ENCODE measurements around the gene AGBL1.

Gene AGBL1

DNA sequence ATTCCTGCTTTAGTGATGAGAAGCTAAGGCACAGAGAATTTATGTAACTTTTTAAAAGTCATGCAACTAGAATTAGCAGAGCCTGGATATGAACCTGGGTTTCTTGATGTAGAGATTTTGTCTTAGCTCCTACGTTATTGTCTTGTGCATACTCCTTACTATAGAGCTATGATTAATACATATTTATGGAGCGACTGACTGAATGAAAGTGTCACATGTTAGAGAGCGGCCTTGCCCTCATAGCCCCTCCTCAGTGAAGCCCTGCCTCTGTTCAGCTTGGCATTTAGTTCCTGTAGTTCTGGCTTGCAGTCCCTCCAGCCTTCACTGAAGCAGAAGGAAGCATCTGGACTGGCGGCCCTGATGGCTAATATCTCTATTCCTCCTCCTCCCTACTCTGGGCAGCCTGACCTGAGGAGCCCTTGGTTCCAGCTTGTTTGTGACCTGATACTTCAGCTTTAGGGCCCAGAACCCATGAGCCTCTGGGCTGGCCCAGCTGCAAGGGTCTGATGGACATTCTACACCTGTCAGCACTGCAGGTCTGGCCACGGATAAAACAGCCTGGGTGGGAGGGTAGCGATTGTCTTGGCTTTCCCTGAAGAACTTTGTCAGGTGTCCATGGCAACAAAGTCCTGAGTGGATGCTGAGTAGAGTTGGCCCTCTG is 13.4 kb upstream of the AGBL1 start:
- Mint-ChIP-seq H3K4me3 (no peak overlapping the region), H3K27ac (no peak overlapping the region), H3K36me3 (ENCODE audit: low read depth) (no peaks in the 10 kb centered on the region), H3K9me3 (peaks cover 9% of the 10 kb centered on the region), H3K4me1 (peaks cover 10% of the 10 kb centered on the region), H3K27me3 (ENCODE audit: low read depth, poor library complexity) (peaks cover 4% of the 10 kb centered on the region)
- TF ChIP-seq, protein P1, sequence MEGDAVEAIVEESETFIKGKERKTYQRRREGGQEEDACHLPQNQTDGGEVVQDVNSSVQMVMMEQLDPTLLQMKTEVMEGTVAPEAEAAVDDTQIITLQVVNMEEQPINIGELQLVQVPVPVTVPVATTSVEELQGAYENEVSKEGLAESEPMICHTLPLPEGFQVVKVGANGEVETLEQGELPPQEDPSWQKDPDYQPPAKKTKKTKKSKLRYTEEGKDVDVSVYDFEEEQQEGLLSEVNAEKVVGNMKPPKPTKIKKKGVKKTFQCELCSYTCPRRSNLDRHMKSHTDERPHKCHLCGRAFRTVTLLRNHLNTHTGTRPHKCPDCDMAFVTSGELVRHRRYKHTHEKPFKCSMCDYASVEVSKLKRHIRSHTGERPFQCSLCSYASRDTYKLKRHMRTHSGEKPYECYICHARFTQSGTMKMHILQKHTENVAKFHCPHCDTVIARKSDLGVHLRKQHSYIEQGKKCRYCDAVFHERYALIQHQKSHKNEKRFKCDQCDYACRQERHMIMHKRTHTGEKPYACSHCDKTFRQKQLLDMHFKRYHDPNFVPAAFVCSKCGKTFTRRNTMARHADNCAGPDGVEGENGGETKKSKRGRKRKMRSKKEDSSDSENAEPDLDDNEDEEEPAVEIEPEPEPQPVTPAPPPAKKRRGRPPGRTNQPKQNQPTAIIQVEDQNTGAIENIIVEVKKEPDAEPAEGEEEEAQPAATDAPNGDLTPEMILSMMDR (IDR thresholded peaks at IDR 0.05) = no peak
- no peak for DNase-seq

DNA sequence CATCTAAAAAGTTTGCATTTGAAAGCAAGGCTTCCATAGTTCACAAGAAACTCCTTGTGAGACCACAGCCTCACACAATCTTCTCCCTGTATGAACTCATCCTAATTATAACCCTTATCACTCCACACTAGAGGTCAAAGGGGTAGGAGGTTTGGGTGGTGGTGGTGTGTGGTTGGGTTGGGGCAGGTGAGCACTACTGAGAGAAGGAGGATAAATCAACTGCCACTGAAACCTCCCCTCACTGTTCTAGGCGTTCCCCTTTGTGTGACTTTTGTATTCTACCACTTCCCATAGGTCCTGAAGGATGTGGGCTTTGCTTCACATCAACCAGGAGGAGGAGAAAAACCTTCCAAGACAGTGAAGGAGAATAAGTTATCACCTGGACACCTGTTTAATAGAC is 6.4 kb upstream of the AGBL1 start:
- H3K9me3 Mint-ChIP-seq = peaks cover 5% of the 10 kb centered on the region
- TF ChIP-seq, protein P1 (IDR thresholded peaks at IDR 0.05) = no peak
- H3K36me3 Mint-ChIP-seq (ENCODE audit: low read depth) = no peaks in the 10 kb centered on the region
- DNase-seq = no peak
- H3K27ac Mint-ChIP-seq = no peak overlapping the region
- H3K4me1 Mint-ChIP-seq = peaks cover 20% of the 10 kb centered on the region
- peaks cover 3% of the 10 kb centered on the region for H3K27me3 Mint-ChIP-seq (ENCODE audit: low read depth, poor library complexity)
- H3K4me3 Mint-ChIP-seq = no peak overlapping the region

DNA sequence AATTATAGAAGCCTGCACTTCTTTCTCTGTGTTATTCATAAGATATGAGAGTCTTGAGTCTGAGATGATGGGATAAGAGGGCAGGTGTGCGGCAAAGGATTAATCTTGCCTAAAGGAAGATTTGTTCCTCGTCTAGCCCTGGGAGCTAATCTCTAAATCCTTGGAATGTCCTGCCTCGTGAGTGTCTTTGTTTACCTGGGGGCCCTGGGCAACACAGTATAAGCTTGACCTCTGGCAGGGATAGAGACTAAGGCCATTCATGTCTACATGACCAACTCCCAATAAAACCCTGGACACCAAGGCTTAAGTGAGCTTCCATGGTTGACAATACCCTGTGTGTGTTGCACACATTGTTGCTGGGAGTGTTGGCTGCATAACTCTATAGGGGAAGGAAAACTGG is 3.2 kb upstream of the AGBL1 start:
- DNase-seq = no peak
- H3K36me3 Mint-ChIP-seq (ENCODE audit: low read depth) = no peaks in the 10 kb centered on the region
- H3K4me3 Mint-ChIP-seq = no peak overlapping the region
- no peak overlapping the region for H3K27ac Mint-ChIP-seq
- peaks cover 38% of the 10 kb centered on the region for H3K4me1 Mint-ChIP-seq
- H3K27me3 Mint-ChIP-seq (ENCODE audit: low read depth, poor library complexity) = peaks cover 3% of the 10 kb centered on the region
- TF ChIP-seq, protein P1 (IDR thresholded peaks at IDR 0.05) = no peak
- H3K9me3 Mint-ChIP-seq = peaks cover 5% of the 10 kb centered on the region

DNA sequence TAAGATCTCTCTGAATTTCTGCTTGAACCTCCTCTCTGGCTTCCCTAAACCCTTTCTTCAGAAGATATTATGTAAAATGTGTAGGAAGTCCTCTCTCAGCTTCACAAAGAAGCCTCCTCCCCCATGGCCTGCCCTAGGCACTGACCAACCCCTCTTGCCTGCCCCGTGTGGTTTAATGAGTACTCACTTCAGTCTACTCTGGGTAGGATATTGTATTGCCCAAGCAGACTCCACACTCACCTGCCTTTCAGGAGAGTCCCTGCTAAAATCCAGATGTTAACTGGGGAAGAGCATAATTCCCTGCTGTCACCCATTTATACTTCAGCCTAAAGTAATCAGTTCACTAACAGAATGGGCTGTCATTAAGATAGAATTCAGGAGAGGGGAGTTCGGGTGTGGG is 2.6 kb upstream of the AGBL1 start:
- Mint-ChIP-seq H3K27ac (no peak overlapping the region), H3K4me3 (no peak overlapping the region), H3K9me3 (no peaks in the 10 kb centered on the region), H3K36me3 (ENCODE audit: low read depth) (no peaks in the 10 kb centered on the region), H3K27me3 (ENCODE audit: low read depth, poor library complexity) (peaks cover 5% of the 10 kb centered on the region), H3K4me1 (peaks cover 38% of the 10 kb centered on the region)
- TF ChIP-seq, protein P1 (IDR thresholded peaks at IDR 0.05) = no peak
- DNase-seq = no peak

DNA sequence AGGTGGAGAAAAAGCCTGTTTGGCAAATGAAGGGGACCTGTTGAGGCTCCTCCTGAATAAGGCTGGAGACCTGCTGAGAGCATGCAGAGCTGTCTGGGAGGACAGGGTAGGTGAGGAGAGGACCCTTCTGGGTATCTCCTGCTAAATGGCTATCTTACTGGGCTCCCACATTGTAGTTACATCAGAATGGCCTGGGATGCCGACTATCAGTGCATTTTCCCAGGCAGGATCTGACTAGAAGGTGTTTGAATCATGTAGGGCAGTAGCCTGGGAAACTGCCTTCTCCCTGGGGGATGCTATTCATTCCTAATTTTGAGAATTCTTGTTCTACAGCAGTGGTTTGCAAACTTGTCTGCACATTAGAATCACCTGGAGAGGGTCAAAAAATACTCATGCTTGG is 631 bp downstream of the AGBL1 start:
- DNase-seq = no peak
- Mint-ChIP-seq H3K4me3 (no peak overlapping the region), H3K27ac (no peak overlapping the region), H3K36me3 (ENCODE audit: low read depth) (no peaks in the 10 kb centered on the region), H3K27me3 (ENCODE audit: low read depth, poor library complexity) (peaks cover 5% of the 10 kb centered on the region), H3K4me1 (peaks cover 44% of the 10 kb centered on the region), H3K9me3 (no peaks in the 10 kb centered on the region)
- TF ChIP-seq, protein P1 (IDR thresholded peaks at IDR 0.05) = no peak

Measured in nephron progenitor cell (in vitro differentiated cells).